HG02642 (cell line): ENCODE measurements around the gene NRN1L.
A peak's percentile ranks its signal among the peaks of the same experiment; 100 is the strongest.
"Not testable (repeated sequence)": the region's sequence is repeated elsewhere in the genome, so short reads cannot be mapped to it uniquely, and the experiment has no call there.

ENCODE experiments used
- ATAC-seq: cut with Tn5 transposase; IDR thresholded peaks from one replicate; pipeline ENCODE4 v1.9.1; 2021; ENCODE audit warnings: mild to moderate bottlenecking; ENCODE audit not compliant: unreplicated experiment, poor library complexity

NRN1L gene

DNA sequence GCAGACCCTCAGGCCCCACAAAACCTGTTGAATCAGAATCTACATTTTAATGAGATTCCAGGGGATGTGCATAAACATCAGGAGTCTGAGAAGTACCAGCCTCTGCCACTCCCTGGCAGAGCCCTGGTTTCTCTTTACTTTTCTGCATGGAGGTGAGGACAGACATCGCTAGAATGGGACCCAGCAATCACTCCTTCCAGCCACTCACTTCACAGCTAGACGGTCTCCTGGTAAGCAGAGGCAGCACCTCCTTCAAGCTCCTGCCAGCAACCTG is 30.7 kb downstream of the NRN1L start:
- ATAC-seq, result not testable (repeated sequence)

DNA sequence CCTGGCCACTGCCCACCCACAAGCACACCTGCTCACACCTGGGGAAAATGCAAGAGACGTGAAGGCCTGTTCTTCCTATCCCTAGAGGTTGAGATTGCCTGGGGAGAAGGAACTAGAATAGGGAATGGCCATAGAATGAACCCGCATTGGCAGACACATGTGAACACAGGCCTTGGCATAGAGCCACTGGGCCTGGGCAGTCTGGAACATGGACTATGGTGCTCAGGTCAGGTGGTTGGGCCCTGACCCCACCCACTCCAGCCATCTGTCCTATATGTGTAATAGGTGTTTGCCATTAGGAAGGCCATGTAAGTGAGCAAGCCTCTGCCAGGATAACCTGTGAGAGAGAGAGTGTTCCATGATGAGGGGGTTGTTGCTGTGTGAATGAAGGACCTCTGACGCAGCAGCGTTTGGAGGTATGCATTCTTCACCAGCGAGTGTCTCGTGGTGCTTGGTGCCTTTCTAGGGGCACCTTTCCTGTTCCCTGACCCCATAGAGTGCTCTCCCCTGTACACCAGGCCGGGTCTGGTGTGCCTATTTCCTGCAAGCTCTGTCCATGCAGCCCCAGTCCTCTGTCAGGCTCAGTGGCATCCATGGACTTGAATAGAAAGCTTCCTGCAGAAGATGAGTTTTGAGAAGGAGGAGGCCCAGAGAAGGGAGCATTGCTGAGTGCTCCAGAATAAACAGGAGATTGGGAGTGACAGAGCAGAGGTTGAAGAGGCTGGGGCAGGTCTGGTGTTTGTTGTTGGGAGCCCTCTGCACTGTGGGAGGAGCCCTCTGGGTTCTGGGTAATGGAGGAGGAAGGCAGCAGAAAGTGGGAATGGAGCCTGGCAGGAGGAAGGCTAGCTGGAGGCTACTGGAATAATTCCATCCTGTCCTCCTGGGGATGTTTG is 31.4 kb downstream of the NRN1L start:
- no peak for ATAC-seq

DNA sequence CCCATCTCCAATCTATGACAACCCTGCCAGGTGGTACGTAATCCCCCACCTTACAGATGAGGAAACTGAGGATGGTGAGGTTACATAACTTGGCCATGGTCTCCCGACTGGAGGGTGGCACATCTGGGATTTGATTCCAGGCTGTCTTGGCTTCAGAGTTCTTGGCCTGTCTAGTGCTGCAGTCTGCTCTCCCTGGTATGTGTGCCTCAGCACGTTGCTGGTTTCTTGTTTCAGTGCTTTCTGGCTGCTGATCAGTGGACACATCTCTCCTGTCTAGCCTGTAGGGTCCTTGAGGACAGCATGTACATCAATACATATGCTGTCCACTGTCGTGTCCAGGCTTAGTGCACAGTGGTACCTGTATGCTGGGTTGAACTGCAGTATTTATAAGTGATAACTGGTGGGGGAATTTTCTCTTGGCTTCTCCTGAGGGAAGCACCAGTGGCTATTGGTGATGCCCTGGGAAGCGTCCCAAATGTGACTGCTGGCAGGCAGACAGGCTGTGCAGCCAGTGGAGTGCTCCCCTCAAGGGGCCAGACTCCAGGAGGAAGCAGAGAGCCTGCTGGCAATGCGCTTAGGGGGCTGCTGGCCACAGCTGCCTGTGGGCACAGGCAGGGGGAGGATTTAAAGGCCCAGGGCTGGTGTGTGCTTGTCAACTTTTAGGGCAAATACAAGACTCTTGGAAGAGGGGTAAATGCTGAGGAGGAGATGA is 32.6 kb downstream of the NRN1L start:
- ATAC-seq, result no peak

DNA sequence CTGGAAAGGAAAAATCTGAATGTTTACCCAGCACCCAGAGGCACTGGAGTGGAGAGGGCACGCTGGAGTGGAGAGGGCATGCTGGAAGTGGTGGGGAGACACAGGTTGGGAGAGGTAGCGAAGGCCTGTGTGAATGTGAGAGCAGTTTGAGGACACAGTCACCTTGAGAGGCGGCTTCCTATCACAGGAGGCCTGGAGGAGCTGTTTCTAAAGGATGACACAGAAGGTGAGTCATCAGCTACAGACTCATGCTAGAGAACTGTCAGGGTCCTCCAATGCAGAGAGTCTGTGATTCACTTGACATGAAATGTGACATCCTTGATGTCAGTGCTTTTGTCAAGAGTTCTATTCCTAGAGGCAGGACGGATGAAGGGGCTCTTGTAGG is 33.2 kb downstream of the NRN1L start:
- ATAC-seq, result no peak

- ATAC-seq, result no peak
These were observed 35.0 kb downstream of the NRN1L start for GRCh38 chr16:67919622-67920221.

DNA sequence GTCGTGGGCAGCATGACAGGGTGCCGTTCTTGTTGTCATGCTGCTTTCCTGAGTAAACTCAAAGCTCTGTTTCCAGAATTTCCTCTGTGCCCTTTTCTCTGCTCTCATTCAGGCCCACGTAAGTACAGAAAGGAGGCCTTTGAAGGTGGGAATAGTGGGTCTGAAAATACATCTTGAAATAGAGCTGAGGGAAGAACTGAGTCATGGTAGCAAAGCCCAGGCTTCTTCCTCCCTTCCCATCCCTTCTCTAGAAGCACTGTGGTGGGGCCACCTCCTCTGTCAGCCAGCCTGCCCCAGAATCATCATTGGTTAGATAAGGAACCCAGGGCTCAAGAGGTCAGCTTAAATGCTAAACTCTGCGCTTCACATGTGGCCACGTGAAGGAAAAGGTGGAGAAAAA is 37.5 kb downstream of the NRN1L start:
- no peak for ATAC-seq

GRCh38 chr16:67922740-67923139 is 38.1 kb downstream of the NRN1L start:
- no peak for ATAC-seq

GRCh38 chr16:67923414-67924116 is 38.9 kb downstream of the NRN1L start:
- no peak for ATAC-seq

DNA sequence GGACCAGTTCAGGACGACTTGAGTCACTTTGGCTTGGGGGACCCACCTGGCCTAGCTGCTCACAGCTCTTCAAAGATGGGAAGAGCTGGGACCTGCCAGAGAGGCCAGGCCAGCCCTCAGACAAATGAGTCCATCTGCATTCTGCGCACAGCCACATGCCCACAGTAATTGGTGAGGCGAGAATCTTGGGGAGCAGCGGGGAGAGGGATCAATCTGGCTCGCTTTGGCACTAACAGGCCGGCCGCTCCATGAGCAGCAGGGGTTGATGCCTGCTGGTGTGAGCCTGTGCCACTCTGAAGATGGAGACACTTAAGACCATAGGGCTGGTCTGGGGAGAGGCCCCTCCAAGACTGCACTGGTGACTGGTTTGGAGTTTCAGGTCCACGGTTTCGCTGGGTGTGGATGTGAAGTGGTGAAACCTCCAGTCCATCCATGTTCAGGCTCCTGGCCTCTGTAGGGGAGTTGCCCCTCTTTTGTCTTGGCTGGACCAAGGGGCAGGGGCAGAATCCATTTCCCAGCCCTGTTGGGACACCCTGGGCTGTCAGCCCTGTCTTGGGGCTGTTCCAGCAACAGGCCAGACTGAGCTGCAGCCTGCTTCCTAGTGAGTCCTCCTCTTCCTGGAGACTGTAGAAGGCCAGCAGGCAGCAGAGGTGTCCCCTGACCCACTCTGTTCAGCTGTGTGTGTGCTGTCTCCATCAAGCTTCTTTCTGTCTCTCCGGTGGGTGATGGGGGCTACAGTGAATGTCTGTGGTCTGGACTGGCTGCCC is 39.6 kb downstream of the NRN1L start:
- no peak for ATAC-seq

DNA sequence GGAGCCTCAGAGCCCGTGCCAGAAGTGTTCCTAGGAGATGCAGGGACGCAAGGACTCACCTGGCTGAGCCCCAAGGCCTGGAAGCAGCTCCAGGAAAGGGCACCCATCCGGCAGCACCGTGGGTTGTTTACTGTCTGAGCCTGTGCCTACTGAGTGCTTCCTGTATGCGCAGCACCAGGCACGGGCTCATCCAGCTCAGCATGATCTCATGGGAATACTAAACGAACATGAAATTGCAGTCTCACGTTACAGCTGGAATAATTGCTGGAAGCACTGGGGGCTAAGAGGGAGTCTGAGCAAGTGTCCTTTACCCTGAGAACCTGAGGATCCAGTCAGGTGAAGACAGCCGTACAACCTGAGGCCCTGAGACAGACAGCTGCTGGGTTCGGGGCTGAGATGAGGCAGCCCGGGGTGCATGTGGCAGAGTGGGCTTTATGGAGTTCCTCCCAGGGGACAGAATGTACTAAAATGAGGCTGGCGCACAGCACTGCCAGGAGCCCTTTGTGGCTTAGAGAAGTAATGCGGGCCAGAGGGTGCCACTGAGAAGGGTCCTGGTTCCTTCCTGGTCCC is 41.6 kb downstream of the NRN1L start:
- no peak for ATAC-seq

GRCh38 chr16:67927131-67927941 is 42.7 kb downstream of the NRN1L start:
- ATAC-seq, result no peak

DNA sequence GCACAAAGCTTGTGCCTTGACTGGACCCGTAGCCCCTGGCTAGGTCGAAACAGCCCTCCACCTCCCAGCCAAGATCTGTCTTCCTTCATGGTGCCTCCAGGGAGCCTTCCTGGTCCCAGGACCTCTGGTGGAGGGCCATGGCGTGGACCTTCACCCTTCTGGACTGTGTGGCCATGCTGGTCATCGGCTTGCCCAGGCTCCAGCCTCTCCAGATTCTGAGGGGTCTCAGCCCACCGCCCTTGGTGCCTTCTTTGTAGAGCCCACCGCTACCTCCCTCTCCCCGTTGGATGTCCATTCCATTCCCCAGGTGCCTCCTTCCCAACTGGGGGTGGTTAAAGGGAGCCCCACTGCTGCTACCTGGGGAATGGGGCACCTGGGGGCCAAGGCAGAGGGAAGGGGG is 43.5 kb downstream of the NRN1L start:
- no peak for ATAC-seq

DNA sequence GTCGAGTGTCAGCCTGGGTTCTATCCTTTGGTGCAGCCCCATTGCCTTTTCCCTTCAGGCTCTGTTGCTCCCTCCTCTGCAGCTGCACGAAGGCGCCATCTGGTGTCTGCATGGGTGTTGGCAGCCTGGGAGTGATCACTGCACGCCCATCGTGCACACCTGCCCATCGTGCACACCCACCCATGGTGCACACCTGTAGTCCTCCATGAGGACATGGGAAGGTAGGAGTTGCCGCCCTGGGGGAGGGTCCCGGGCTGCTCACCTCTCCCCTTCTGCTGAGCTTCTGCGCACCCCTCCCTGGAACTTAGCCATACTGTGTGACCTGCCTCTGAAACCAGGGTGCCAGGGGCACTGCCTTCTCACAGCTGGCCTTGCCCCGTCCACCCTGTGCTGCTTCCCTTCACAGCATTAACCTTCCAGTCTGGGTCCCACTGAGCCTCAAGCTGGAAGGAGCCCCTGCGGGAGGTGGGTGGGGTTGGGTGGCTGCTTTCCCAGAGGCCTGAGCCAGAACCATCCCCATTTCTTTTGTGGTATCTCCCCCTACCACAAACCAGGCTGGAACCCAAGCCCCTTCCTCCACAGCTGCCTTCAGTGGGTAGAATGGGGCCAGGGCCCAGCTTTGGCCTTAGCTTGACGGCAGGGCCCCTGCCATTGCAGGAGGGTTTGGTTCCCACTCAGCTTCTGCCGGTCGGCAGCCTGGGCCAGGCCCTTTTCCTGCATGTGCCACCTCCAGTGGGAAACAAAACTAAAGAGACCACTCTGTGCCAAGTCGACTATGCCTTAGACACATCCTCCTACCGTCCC is 44.1 kb downstream of the NRN1L start:
- peak; percentile 53 for ATAC-seq

- no peak for ATAC-seq
These were observed 45.5 kb downstream of the NRN1L start for GRCh38 chr16:67930191-67930590.

GRCh38 chr16:67930678-67931211 is 46.1 kb downstream of the NRN1L start:
- ATAC-seq, result no peak

GRCh38 chr16:67931712-67932461 is 47.2 kb downstream of the NRN1L start, which contains the start of gene CTRL:
CTRL (minus strand) TSS chr16:67931862; CDS start chr16:67931852, 10 bp downstream.
- no peak for ATAC-seq

- ATAC-seq, result no peak
These were observed 47.8 kb downstream of the NRN1L start for GRCh38 chr16:67932462-67932840.
